Measurements from ENCODE around the gene TBC1D9. TPM values are rescaled to one million over a fixed set of nuclear protein-coding genes. Genes with fewer than 3 reads are reported as not detected.

TBC1D9 gene
- total RNA-seq, 1 donor from 2014 or later: 42.6 TPM

DNA sequence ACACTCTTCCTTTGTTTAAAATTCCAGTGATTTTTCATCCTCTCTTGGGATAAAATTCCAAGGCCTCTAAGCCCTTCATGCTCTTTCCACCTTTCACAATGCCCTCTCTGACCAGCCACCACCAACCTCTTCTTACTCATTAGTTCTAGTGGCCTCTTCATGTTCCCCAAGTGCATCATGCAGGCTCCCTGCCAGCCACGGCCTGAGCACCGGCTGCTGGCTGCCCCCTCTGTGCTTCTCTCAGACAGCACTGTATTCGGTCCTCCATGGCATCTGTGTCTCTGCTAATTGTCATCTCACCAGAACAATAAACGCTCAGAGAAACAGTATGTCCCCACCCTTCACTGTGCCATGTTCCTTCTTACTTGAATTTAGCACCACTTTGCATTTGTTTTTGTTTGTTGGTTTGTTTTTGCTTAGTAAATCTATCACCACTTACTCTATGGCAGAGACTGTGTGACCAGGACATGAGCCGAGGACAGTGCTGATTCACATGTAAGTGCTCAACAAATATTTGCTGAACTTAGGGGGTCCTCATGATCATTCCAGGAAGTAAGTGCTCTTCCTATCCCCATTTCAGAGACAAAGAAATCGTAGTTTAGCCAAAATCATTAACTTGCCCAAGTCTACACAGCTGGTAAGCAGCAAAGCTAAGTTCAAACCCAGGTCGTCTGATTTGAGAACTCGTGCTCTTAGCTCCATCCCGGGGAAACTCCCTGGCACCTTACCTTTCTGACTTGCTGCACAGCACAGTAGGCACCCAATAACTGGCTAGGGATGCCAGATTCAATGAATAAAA lies 110.4 kb downstream of the TBC1D9 start:
- H3K27me3 ChIP-seq (ENCODE audit: low read depth): no peaks in the 10 kb centered on the region
- DNase-seq: no peak
- H3K4me1 ChIP-seq: no peaks in the 10 kb centered on the region
- H3K9me3 ChIP-seq: no peaks in the 10 kb centered on the region
- no peak overlapping the region for H3K4me3 ChIP-seq
- TF ChIP-seq, protein P1, sequence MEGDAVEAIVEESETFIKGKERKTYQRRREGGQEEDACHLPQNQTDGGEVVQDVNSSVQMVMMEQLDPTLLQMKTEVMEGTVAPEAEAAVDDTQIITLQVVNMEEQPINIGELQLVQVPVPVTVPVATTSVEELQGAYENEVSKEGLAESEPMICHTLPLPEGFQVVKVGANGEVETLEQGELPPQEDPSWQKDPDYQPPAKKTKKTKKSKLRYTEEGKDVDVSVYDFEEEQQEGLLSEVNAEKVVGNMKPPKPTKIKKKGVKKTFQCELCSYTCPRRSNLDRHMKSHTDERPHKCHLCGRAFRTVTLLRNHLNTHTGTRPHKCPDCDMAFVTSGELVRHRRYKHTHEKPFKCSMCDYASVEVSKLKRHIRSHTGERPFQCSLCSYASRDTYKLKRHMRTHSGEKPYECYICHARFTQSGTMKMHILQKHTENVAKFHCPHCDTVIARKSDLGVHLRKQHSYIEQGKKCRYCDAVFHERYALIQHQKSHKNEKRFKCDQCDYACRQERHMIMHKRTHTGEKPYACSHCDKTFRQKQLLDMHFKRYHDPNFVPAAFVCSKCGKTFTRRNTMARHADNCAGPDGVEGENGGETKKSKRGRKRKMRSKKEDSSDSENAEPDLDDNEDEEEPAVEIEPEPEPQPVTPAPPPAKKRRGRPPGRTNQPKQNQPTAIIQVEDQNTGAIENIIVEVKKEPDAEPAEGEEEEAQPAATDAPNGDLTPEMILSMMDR (IDR thresholded peaks at IDR 0.05): no peak
- H3K36me3 ChIP-seq: peaks cover 60% of the 10 kb centered on the region
- no peak overlapping the region for H3K27ac ChIP-seq
- peak; percentile 13 to 28 for ATAC-seq
- intact Hi-C loops (cut with DNase I): no loop called here

DNA sequence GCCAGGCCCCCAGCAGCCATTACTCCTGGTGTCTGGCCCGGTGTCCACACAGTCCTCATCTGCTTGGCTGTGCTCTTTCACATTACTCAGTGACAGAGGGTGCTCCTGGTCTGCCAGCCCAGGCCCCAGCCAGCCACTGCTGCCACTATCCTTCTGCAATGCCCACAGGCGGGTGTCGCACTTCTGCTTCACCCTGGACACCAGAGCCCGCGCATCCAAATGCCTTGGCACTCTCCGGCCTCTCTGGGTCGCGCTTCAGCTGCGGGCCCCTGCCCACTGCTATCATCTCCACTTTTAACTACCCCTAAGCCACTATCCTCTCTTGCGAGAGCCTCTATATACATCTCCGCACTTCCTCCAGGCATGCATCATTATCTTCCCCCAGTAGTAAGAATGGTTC lies 111.0 kb downstream of the TBC1D9 start:
- H3K9me3 ChIP-seq: no peaks in the 10 kb centered on the region
- H3K27ac ChIP-seq: no peak overlapping the region
- no peak for DNase-seq
- H3K36me3 ChIP-seq: peaks cover 54% of the 10 kb centered on the region
- no peaks in the 10 kb centered on the region for H3K4me1 ChIP-seq
- intact Hi-C loops (cut with DNase I): no loop called here
- no peak overlapping the region for H3K4me3 ChIP-seq
- no peaks in the 10 kb centered on the region for H3K27me3 ChIP-seq (ENCODE audit: low read depth)
- ATAC-seq: no peak
- TF ChIP-seq, protein P1 (IDR thresholded peaks at IDR 0.05): no peak

DNA sequence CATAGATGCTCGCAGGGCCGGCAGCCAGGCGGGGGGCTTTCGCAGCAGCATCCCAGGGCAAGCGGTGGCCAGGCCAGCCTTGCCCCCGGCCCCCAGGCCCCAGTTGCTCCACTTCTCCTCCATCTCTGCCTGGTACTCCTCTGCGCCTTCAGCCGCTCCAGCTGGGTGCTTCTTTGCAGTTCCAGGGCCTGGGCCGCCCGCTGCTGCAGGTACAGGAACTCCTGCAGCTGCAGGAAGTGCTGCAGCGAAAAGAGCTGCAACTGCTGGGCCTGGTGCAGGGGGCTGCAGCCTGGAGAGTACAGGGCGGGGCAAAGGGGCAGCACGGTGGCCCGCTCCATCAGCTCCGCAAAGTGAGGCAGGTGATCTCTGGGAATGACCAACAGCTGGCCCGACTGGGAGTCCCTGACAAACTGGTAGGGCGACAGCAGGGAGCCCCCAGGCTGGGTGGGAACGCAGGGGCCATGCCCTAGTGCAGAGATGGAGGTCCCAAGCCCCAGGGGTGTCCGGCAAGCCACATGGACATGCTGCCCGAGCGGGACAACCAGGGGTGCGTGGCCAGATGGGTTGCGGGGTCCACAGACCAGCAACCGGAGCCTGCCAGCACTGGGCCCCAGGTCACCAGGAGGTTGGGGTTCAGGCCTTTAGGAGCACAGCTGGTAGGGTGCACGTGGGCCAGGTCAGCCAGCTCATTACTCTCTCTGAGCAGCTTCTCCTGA lies 111.6 kb downstream of the TBC1D9 start:
- DNase-seq (no peak), ATAC-seq (peak in 1 of 2 donors; percentile 7)
- Histone ChIP-seq H3K4me3 (no peak overlapping the region), H3K4me1 (no peaks in the 10 kb centered on the region), H3K9me3 (no peaks in the 10 kb centered on the region), H3K27me3 (ENCODE audit: low read depth) (no peaks in the 10 kb centered on the region), H3K36me3 (peaks cover 49% of the 10 kb centered on the region), H3K27ac (no peak overlapping the region)
- intact Hi-C loops (cut with DNase I): no loop called here
- TF ChIP-seq, protein P1 (IDR thresholded peaks at IDR 0.05): no peak

DNA sequence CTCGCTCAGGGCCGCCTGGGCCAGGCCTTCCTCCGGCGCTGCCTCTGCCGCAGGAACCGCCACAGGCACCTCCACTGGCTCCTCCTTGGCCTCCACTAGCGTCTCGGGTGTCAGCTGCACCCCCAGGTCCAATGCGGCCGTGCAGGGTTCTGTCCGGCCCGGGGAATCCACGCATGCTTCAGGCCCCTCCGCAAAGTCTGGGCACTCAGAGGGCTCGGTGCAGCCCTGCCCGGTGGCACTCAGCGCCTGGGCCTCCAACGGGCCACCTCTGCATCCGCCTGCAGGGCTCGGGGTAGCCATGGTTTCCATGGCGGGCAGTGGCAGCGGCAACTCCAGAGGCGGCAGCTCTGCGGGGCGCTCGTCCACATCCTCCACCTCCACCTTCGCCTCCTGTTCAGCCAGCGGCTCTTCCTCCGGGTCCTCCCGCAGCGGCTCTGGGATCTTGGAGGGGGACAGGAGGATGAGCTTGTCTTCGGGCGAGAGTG lies 112.6 kb downstream of the TBC1D9 start:
- intact Hi-C loops (cut with DNase I): no loop called here
- H3K4me1 ChIP-seq: no peaks in the 10 kb centered on the region
- H3K9me3 ChIP-seq: no peaks in the 10 kb centered on the region
- DNase-seq (no peak), ATAC-seq (peak in 1 of 2 donors; percentile 5)
- H3K27me3 ChIP-seq (ENCODE audit: low read depth): no peaks in the 10 kb centered on the region
- TF ChIP-seq, protein P1 (IDR thresholded peaks at IDR 0.05): no peak
- no peak overlapping the region for H3K27ac ChIP-seq
- H3K4me3 ChIP-seq: no peak overlapping the region
- peaks cover 47% of the 10 kb centered on the region for H3K36me3 ChIP-seq

DNA sequence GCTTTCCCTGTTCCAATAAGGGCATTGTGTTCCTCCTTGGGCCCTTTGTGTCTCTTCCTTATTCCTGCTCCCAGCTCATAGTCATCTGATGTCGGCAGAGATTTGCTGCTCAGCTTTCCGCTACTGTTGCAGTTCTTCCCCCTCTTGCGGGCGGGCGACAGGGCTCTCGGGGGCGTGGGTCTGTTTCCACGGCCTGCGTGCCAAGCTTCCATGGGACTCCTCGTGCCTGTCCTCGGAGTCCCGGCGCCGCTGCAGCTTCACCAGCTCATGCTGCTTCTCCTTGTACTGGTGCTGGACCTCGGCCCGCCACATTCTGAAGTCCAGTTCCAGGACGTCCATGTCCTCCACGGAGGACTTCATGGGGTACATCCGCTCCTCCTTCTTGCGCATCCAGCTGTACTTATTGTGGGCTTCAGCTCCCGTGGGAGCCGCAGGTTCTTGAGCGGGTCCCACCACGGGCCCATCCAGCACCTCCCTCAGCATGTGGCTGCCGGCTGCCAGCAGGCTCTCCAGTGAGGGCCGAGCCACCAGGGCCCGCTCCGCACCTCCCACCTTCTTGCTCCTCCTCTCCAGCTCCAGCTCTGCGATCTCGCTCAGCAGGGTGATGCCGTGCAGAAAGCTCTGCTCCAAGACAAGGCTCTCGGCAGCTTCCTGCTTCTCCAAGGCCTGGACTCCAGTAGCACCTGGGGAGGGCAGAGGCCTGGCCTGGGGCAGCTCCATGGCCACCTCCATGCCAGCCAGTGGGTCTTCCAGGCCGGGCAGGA lies 113.3 kb downstream of the TBC1D9 start:
- no peak for ATAC-seq
- TF ChIP-seq, protein P1 (IDR thresholded peaks at IDR 0.05): no peak
- Histone ChIP-seq H3K27me3 (ENCODE audit: low read depth) (no peaks in the 10 kb centered on the region), H3K9me3 (no peaks in the 10 kb centered on the region), H3K4me1 (no peaks in the 10 kb centered on the region), H3K36me3 (peaks cover 43% of the 10 kb centered on the region), H3K27ac (peak overlapping the region; percentile 53), H3K4me3 (no peak overlapping the region)
- no peak for DNase-seq
- intact Hi-C loops (cut with DNase I): no loop called here

Measured in lower lobe of right lung (tissue), 2 donors.